Testis (tissue), 3 donors: ENCODE data around the gene ACOX2. TPM values are rescaled to one million over a fixed set of nuclear protein-coding genes. Genes with fewer than 3 reads are reported as not detected.

Experiments
- DNase-seq: peaks from one replicate; pipeline ENCODE4 v3.0.0-alpha.2; 2019
- H3K27ac ChIP-seq, 2 donors: fragments of 200-600 bp; sonication (generic); one replicate each; pipeline ENCODE4 v1.5.1; 2019
- H3K27me3 ChIP-seq: fragments of 200-600 bp; sonication (generic); one replicate; pipeline ENCODE4 v1.5.1; 2019
- H3K36me3 ChIP-seq: fragments of 200-600 bp; sonication (generic); one replicate; pipeline ENCODE4 v1.5.1; 2017; ENCODE audit warnings: low read depth; ENCODE audit errors: missing control alignments
- H3K4me1 ChIP-seq: fragments of 200-600 bp; sonication (generic); one replicate; pipeline ENCODE4 v1.5.1; 2019
- H3K4me3 ChIP-seq, 2 donors: fragments of 200-600 bp; sonication (generic); one replicate each; pipeline ENCODE4 v1.5.1; 2017 to 2019
- H3K9me3 ChIP-seq: fragments of 200-600 bp; sonication (generic); one replicate; pipeline ENCODE4 v1.5.1; 2017
- CTCF ChIP-seq, 3 experiments: fragments of 450-650 bp in 2 of 3; fragments of 200-600 bp in 1 of 3; sonication (generic) in 1 of 3; IDR thresholded peaks; one replicate each; pipeline ENCODE4 v1.5.1; 2016 to 2019; ENCODE audit warnings: antibody characterized with exemption in 3 of 3, mild to moderate bottlenecking in 2 of 3, moderate library complexity in 1 of 3
- POLR2A ChIP-seq: fragments of 450-650 bp; IDR thresholded peaks from one replicate; pipeline ENCODE4 v1.6.1; 2017; ENCODE audit warnings: antibody characterized with exemption, mild to moderate bottlenecking, moderate library complexity
- WGBS, 2 donors: methylation state at CpG; one replicate each; pipeline ENCODE4 v1.1.5; 2018; 5-methylcytosine and 5-hydroxymethylcytosine counted together
- intact Hi-C: fragments of 100-400 bp; cut with DNase I; formaldehyde crosslinking; loops from one replicate; pipeline ENCODE4 v1.15.1; 2023; ENCODE audit warnings: low total_unique reads
- polyA plus RNA-seq: library from polyadenylated mRNA; stranded (reverse); fragments of 350-450 nt; fragmentation: Illumina TruSeq; extraction: RNeasy Lipid Tissue Mini Kit (QIAGEN cat#74804); gene quantifications from one replicate; pipeline ENCODE4 v1.2.3, GENCODE V29; 2014; ENCODE audit warnings: low read depth, low replicate concordance; ENCODE audit not compliant: insufficient read depth
- total RNA-seq, 2 donors: library from RNA; depleted of rRNA; stranded (reverse); fragments of >200 nt; gene quantifications; one replicate each; pipeline ENCODE4 v1.2.3, GENCODE V29; 2016

ACOX2 gene
- total and polyA plus RNA-seq, 3 donors from 2014 or later = 27.1 to 55.9 (median 46.1) TPM

- H3K27ac ChIP-seq = no peak overlapping the region
- no peak for DNase-seq
- 89 to 92% methylated on average over 2 of the region's 2 CpGs for WGBS, 2 donors
- no peaks in the 10 kb centered on the region for H3K9me3 ChIP-seq
- TF ChIP-seq POLR2A (no peak), CTCF (IDR thresholded peaks at IDR 0.05) (no peak)
- no peaks in the 10 kb centered on the region for H3K4me1 ChIP-seq
- intact Hi-C loops = no loop called here
- no peak overlapping the region for H3K4me3 ChIP-seq
- H3K36me3 ChIP-seq = no peaks in the 10 kb centered on the region
- no peaks in the 10 kb centered on the region for H3K27me3 ChIP-seq
These were observed 18.2 kb upstream of the ACOX2 start for GRCh38 chr3:58555203-58555602.

- WGBS, 2 donors = 73 to 100% methylated on average over 1 of the region's 1 CpG
- H3K9me3 ChIP-seq = no peaks in the 10 kb centered on the region
- no peak overlapping the region for H3K4me3 ChIP-seq
- H3K27ac ChIP-seq = no peak overlapping the region
- no peaks in the 10 kb centered on the region for H3K36me3 ChIP-seq
- H3K27me3 ChIP-seq = no peaks in the 10 kb centered on the region
- no peak for TF ChIP-seq CTCF (IDR thresholded peaks at IDR 0.05)
- TF ChIP-seq POLR2A = no peak
- DNase-seq = no peak
- no peaks in the 10 kb centered on the region for H3K4me1 ChIP-seq
- intact Hi-C loops = no loop called here
These were observed 16.0 kb upstream of the ACOX2 start for GRCh38 chr3:58553003-58553402.

- 66 to 77% methylated on average over 4 of the region's 4 CpGs for WGBS, 2 donors
- Histone ChIP-seq H3K27ac (no peak overlapping the region), H3K4me3 (no peak overlapping the region), H3K36me3 (no peaks in the 10 kb centered on the region), H3K9me3 (no peaks in the 10 kb centered on the region), H3K27me3 (no peaks in the 10 kb centered on the region), H3K4me1 (no peaks in the 10 kb centered on the region)
- TF ChIP-seq CTCF (IDR thresholded peaks at IDR 0.05) = no peak
- TF ChIP-seq POLR2A = no peak
- intact Hi-C loops = no loop called here
- no peak for DNase-seq
These were observed 14.7 kb upstream of the ACOX2 start for GRCh38 chr3:58551636-58552180.

- TF ChIP-seq CTCF (IDR thresholded peaks at IDR 0.05) (no peak), POLR2A (no peak)
- intact Hi-C loops = no loop called here
- Histone ChIP-seq H3K27ac (no peak overlapping the region), H3K4me1 (no peaks in the 10 kb centered on the region), H3K9me3 (no peaks in the 10 kb centered on the region), H3K27me3 (no peaks in the 10 kb centered on the region), H3K4me3 (no peak overlapping the region), H3K36me3 (no peaks in the 10 kb centered on the region)
- DNase-seq = no peak
- 91 to 94% methylated on average over 3 of the region's 3 CpGs for WGBS, 2 donors
These were observed 7.6 kb upstream of the ACOX2 start for GRCh38 chr3:58544541-58544940.

- no peak for DNase-seq
- Histone ChIP-seq H3K4me1 (peaks cover 17% of the 10 kb centered on the region), H3K9me3 (no peaks in the 10 kb centered on the region), H3K27me3 (no peaks in the 10 kb centered on the region), H3K36me3 (no peaks in the 10 kb centered on the region), H3K4me3 (no peak overlapping the region), H3K27ac (no peak overlapping the region)
- WGBS, 2 donors = 92 to 96% methylated on average over 8 of the region's 8 CpGs
- TF ChIP-seq CTCF (IDR thresholded peaks at IDR 0.05) (no peak), POLR2A (no peak)
- intact Hi-C loops = no loop called here
These were observed 3.3 kb upstream of the ACOX2 start for GRCh38 chr3:58540176-58540858.
